Endothelial cell of hepatic sinusoid (primary cell): ENCODE measurements around the gene OXNAD1.

Experiments
- in situ Hi-C: cut with HindIII; loops from 2 replicates; pipeline ENCODE4 v1.10.0; 2017; ENCODE audit warnings: low sequenced_read_pairs

The OXNAD1 gene

GRCh38 chr3:16264708-16265454, at the start of gene OXNAD1, which contains the start of gene DPH3:
Gene OXNAD1, plus strand, starts transcription at chr3:16265212. Its CDS starts 5,741 bp downstream, at chr3:16270953.
Gene DPH3, minus strand, starts transcription at chr3:16264943. Its CDS starts 67 bp downstream, at chr3:16264876.
- in situ Hi-C loops: no loop called here

GRCh38 chr3:16216373-16216935, 48.6 kb upstream of the OXNAD1 start:
- in situ Hi-C loops: loop anchor here (25.0 kb wide), 1 partner anchor 379 kb away; no protein-coding TSS in a partner anchor

- in situ Hi-C loops: loop anchor here (25.0 kb wide), 1 partner anchor 382 kb away; no protein-coding TSS in a partner anchor
These were observed 45.2 kb upstream of the OXNAD1 start for GRCh38 chr3:16219777-16220176.

GRCh38 chr3:16221990-16222389, 43.0 kb upstream of the OXNAD1 start:
- in situ Hi-C loops: loop anchor here (25.0 kb wide), 1 partner anchor 385 kb away; no protein-coding TSS in a partner anchor

- in situ Hi-C loops: loop anchor here (25.0 kb wide), 1 partner anchor 385 kb away; no protein-coding TSS in a partner anchor
These were observed 42.5 kb upstream of the OXNAD1 start for GRCh38 chr3:16222547-16222946.

- in situ Hi-C loops: loop anchor here (25.0 kb wide), 1 partner anchor 387 kb away; no protein-coding TSS in a partner anchor
These were observed 40.7 kb upstream of the OXNAD1 start for GRCh38 chr3:16224325-16224724.

GRCh38 chr3:16227566-16227965, 37.4 kb upstream of the OXNAD1 start:
- in situ Hi-C loops: no loop called here

- in situ Hi-C loops: loop anchor here (5.0 kb wide), 1 partner anchor 62 kb away; no protein-coding TSS in a partner anchor
These were observed 35.3 kb upstream of the OXNAD1 start for GRCh38 chr3:16229681-16230080.

GRCh38 chr3:16231983-16232382, 33.0 kb upstream of the OXNAD1 start:
- in situ Hi-C loops: loop anchor here (5.0 kb wide), 1 partner anchor 65 kb away; no protein-coding TSS in a partner anchor

GRCh38 chr3:16233806-16234205, 31.2 kb upstream of the OXNAD1 start:
- in situ Hi-C loops: loop anchor here (5.0 kb wide), 1 partner anchor 67 kb away; no protein-coding TSS in a partner anchor

GRCh38 chr3:16234281-16234680, 30.7 kb upstream of the OXNAD1 start:
- in situ Hi-C loops: loop anchor here (5.0 kb wide), 1 partner anchor 67 kb away; no protein-coding TSS in a partner anchor

GRCh38 chr3:16236030-16236639, 28.9 kb upstream of the OXNAD1 start:
- in situ Hi-C loops: no loop called here

- in situ Hi-C loops: no loop called here
These were observed 28.1 kb upstream of the OXNAD1 start for GRCh38 chr3:16236856-16237393.

GRCh38 chr3:16239086-16239770, 25.8 kb upstream of the OXNAD1 start:
- in situ Hi-C loops: no loop called here

- in situ Hi-C loops: no loop called here
These were observed 25.2 kb upstream of the OXNAD1 start for GRCh38 chr3:16239780-16240179.

GRCh38 chr3:16240229-16241023, 24.6 kb upstream of the OXNAD1 start:
- in situ Hi-C loops: no loop called here

- in situ Hi-C loops: no loop called here
These were observed 23.8 kb upstream of the OXNAD1 start for GRCh38 chr3:16241225-16241624.

GRCh38 chr3:16242177-16242576, 22.8 kb upstream of the OXNAD1 start:
- in situ Hi-C loops: no loop called here

GRCh38 chr3:16243706-16244490, 21.1 kb upstream of the OXNAD1 start:
- in situ Hi-C loops: no loop called here
